ENCODE results near the gene KCNT2. TPM values are rescaled to one million over a fixed set of nuclear protein-coding genes. Genes with fewer than 3 reads are reported as not detected.

KCNT2 gene
- total RNA-seq, 4 donors from 2014 or later: 3.7 to 18.5 (median 6.5) TPM

- TF ChIP-seq, protein P1, sequence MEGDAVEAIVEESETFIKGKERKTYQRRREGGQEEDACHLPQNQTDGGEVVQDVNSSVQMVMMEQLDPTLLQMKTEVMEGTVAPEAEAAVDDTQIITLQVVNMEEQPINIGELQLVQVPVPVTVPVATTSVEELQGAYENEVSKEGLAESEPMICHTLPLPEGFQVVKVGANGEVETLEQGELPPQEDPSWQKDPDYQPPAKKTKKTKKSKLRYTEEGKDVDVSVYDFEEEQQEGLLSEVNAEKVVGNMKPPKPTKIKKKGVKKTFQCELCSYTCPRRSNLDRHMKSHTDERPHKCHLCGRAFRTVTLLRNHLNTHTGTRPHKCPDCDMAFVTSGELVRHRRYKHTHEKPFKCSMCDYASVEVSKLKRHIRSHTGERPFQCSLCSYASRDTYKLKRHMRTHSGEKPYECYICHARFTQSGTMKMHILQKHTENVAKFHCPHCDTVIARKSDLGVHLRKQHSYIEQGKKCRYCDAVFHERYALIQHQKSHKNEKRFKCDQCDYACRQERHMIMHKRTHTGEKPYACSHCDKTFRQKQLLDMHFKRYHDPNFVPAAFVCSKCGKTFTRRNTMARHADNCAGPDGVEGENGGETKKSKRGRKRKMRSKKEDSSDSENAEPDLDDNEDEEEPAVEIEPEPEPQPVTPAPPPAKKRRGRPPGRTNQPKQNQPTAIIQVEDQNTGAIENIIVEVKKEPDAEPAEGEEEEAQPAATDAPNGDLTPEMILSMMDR (IDR thresholded peaks at IDR 0.05): no peak
- TF ChIP-seq POLR2A (IDR thresholded peaks at IDR 0.05): no peak
- Histone ChIP-seq H3K27ac (no peak overlapping the region), H3K4me1 (no peaks in the 10 kb centered on the region), H3K9me3 (no peaks in the 10 kb centered on the region), H3K27me3 (no peaks in the 10 kb centered on the region), H3K36me3 (no peaks in the 10 kb centered on the region), H3K4me3 (replicated peaks in 1 of 3) (no peak overlapping the region)
- WGBS, 2 donors: 55 to 78% methylated on average over 1 of the region's 1 CpG
- no peak for DNase-seq
- intact Hi-C loops (cut with DNase I): no loop called here
These were observed 192.3 kb downstream of the KCNT2 start for GRCh38 chr1:196415978-196416377.

- WGBS, 2 donors: 95 to 97% methylated on average over 2 of the region's 2 CpGs
- H3K36me3 ChIP-seq: no peaks in the 10 kb centered on the region
- intact Hi-C loops (cut with DNase I): no loop called here
- TF ChIP-seq, protein P1 (IDR thresholded peaks at IDR 0.05): no peak
- TF ChIP-seq POLR2A (IDR thresholded peaks at IDR 0.05): no peak
- H3K27me3 ChIP-seq: no peaks in the 10 kb centered on the region
- H3K9me3 ChIP-seq: no peaks in the 10 kb centered on the region
- peaks cover 12 to 13% of the 10 kb centered on the region in 2 donors for H3K4me1 ChIP-seq
- H3K4me3 ChIP-seq (replicated peaks in 1 of 3): no peak overlapping the region
- DNase-seq: no peak
- H3K27ac ChIP-seq: no peak overlapping the region
These were observed 195.9 kb downstream of the KCNT2 start for GRCh38 chr1:196412326-196412725.

- Histone ChIP-seq H3K27me3 (no peaks in the 10 kb centered on the region), H3K36me3 (no peaks in the 10 kb centered on the region), H3K9me3 (no peaks in the 10 kb centered on the region), H3K4me3 (replicated peaks in 1 of 3) (no peak overlapping the region), H3K4me1 (peaks cover 24 to 28% of the 10 kb centered on the region in 2 donors), H3K27ac (no peak overlapping the region)
- intact Hi-C loops (cut with DNase I): no loop called here
- DNase-seq: no peak
- no peak for TF ChIP-seq POLR2A (IDR thresholded peaks at IDR 0.05)
- TF ChIP-seq, protein P1 (IDR thresholded peaks at IDR 0.05): no peak
These were observed 197.5 kb downstream of the KCNT2 start for GRCh38 chr1:196410768-196411167.

DNA sequence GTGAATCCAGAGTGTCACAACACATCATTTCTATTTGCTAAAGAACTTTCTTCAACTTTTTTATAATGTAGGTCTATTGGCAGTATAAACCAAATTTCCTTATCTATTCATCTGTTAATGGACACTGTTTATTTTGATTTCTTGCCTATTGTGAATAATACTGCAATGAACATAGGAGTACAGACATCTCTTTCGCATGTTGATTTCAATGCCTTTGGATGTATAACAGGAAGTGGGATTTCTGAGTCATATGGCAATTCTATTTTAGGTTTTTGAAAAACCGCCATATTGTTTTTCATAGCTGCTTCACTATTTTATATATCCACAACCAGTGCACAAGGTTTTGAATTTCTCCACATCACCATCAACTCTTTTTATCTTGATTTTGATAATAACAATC, 198.7 kb downstream of the KCNT2 start:
- TF ChIP-seq, protein P1 (IDR thresholded peaks at IDR 0.05): no peak
- no peak for TF ChIP-seq POLR2A (IDR thresholded peaks at IDR 0.05)
- no peak for DNase-seq
- H3K36me3 ChIP-seq: no peaks in the 10 kb centered on the region
- intact Hi-C loops (cut with DNase I): no loop called here
- no peaks in the 10 kb centered on the region for H3K9me3 ChIP-seq
- no peak overlapping the region for H3K4me3 ChIP-seq (replicated peaks in 1 of 3)
- peak overlapping the region in 1 of 3 donors; percentile 92 for H3K27ac ChIP-seq
- no peaks in the 10 kb centered on the region for H3K27me3 ChIP-seq
- WGBS, 2 donors: 79 to 92% methylated on average over 2 of the region's 2 CpGs
- peaks cover 27 to 32% of the 10 kb centered on the region in 2 donors for H3K4me1 ChIP-seq

DNA sequence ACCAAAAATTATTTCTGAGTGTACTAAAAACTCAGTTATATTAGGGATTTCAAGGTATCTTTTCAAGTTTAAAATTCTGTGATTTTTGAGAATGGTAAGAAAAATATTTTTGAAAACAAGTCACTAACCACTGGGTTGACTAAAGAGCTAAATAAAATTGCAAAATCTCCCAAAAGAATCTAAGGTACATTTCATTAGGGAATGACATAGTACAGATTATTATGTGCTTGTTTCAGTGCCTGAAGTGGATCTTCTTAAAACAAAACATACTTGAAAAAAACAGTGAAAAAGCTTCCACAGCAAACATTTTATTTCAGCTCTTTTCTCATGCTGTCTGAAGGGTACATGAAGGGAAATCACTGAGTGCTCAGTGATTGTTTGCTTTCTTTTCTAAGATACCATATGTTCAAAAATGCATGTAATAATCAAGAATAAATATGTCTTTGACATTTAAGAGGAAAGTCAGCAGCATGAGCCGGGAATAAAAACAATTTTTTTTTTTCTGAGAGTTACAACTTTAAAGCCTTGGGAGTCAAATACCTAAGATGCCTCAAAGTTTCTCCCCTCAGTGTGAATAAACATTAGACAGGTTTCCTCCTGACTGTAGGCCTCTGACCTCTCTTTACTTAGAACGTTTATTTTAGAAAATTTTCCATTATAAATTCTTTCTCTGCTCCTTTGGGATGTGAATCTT, 200.7 kb downstream of the KCNT2 start:
- peak overlapping the region; percentile 81 to 97 (median 92) for H3K27ac ChIP-seq
- no peaks in the 10 kb centered on the region for H3K36me3 ChIP-seq
- H3K4me3 ChIP-seq (replicated peaks in 1 of 3): no peak overlapping the region
- DNase-seq: no peak
- WGBS, 2 donors: 6% methylated on average over 2 of the region's 2 CpGs
- intact Hi-C loops (cut with DNase I): no loop called here
- H3K4me1 ChIP-seq: peaks cover 27 to 32% of the 10 kb centered on the region in 2 donors
- no peak for TF ChIP-seq POLR2A (IDR thresholded peaks at IDR 0.05)
- TF ChIP-seq, protein P1 (IDR thresholded peaks at IDR 0.05): no peak
- no peaks in the 10 kb centered on the region for H3K27me3 ChIP-seq
- no peaks in the 10 kb centered on the region for H3K9me3 ChIP-seq

Measured in thyroid gland (tissue), 4 donors.